ENCODE results near the gene GNMT.
"Not testable (repeated sequence)": the region's sequence is repeated elsewhere in the genome, so short reads cannot be mapped to it uniquely, and the experiment has no call there.

The GNMT gene

GRCh38 chr6:42947950-42948349 is 12.6 kb upstream of the GNMT start:
- no peak overlapping the region for H3K9ac ChIP-seq (ENCODE audit: low read depth, low read length)
- no peaks in the 10 kb centered on the region for H3K9me3 ChIP-seq (ENCODE audit: control insufficient read depth, insufficient read depth, low read length)
- no peaks in the 10 kb centered on the region for H3K4me1 ChIP-seq (ENCODE audit: control insufficient read depth, insufficient read depth, low read length)
- no peak overlapping the region for H3K4me3 ChIP-seq (ENCODE audit: low read depth, low read length)
- H3K27me3 ChIP-seq (ENCODE audit: control insufficient read depth, insufficient read depth, low read length): no peaks in the 10 kb centered on the region
- H3K36me3 ChIP-seq (ENCODE audit: control insufficient read depth, insufficient read depth, low read length): no peaks in the 10 kb centered on the region
- H3K27ac ChIP-seq (ENCODE audit: low read depth, low read length): no peak overlapping the region

DNA sequence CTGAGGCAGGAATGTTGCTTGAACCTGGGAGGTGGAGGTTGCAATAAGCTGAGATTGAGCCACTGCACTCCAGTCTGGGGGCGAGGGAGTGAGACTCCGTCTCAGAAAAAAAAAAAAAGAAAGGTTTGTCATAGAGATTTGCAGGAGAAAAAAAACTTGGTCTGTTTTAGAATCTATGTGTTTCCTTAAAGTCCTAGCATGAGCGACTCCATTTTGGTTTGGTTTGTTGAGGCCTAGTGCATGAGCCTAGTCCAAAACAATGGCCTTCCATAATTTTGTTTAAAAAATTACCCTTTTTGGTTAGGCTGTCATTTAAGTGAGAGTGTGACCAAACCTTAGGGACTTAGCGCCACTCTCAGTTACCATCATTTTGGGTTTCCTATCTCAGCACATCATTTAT is 8.2 kb upstream of the GNMT start:
- Histone ChIP-seq H3K9ac (ENCODE audit: low read depth, low read length) (no peak overlapping the region), H3K27ac (ENCODE audit: low read depth, low read length) (no peak overlapping the region), H3K36me3 (ENCODE audit: control insufficient read depth, insufficient read depth, low read length) (no peaks in the 10 kb centered on the region), H3K4me1 (ENCODE audit: control insufficient read depth, insufficient read depth, low read length) (no peaks in the 10 kb centered on the region), H3K27me3 (ENCODE audit: control insufficient read depth, insufficient read depth, low read length) (no peaks in the 10 kb centered on the region), H3K4me3 (ENCODE audit: low read depth, low read length) (no peak overlapping the region), H3K9me3 (ENCODE audit: control insufficient read depth, insufficient read depth, low read length) (no peaks in the 10 kb centered on the region)

GRCh38 chr6:42954405-42954804 is 6.1 kb upstream of the GNMT start:
- not testable (repeated sequence) for H3K27me3 ChIP-seq (ENCODE audit: control insufficient read depth, insufficient read depth, low read length); H3K4me1 ChIP-seq (ENCODE audit: control insufficient read depth, insufficient read depth, low read length); H3K4me3 ChIP-seq (ENCODE audit: low read depth, low read length); H3K9ac ChIP-seq (ENCODE audit: low read depth, low read length); H3K36me3 ChIP-seq (ENCODE audit: control insufficient read depth, insufficient read depth, low read length); H3K9me3 ChIP-seq (ENCODE audit: control insufficient read depth, insufficient read depth, low read length); H3K27ac ChIP-seq (ENCODE audit: low read depth, low read length)

DNA sequence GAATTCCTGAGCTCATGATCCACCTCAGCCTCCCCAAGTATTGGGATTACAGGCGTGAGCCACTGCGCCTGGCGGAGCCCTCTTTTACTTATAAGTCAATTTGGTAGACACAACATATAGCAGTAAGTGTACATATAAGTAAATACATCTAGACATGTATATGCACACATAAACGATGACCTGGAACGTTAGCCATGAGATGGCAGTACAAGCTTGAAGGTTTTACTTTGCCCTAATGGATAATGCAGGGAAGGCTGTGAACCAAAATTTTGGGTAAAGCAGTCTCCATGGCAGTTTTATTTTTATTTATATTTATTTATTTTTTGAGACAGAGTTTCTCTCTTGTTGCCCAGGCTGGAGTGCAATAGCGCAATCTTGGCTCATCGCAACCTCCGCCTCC is 2.4 kb upstream of the GNMT start:
- no peaks in the 10 kb centered on the region for H3K36me3 ChIP-seq (ENCODE audit: control insufficient read depth, insufficient read depth, low read length)
- no peak overlapping the region for H3K9ac ChIP-seq (ENCODE audit: low read depth, low read length)
- no peaks in the 10 kb centered on the region; the same call in 1 of the 2 replicates for H3K4me1 ChIP-seq (ENCODE audit: control insufficient read depth, insufficient read depth, low read length)
- H3K27me3 ChIP-seq (ENCODE audit: control insufficient read depth, insufficient read depth, low read length): peaks cover 16% of the 10 kb centered on the region
- no peaks in the 10 kb centered on the region for H3K9me3 ChIP-seq (ENCODE audit: control insufficient read depth, insufficient read depth, low read length)
- H3K27ac ChIP-seq (ENCODE audit: low read depth, low read length): no peak overlapping the region
- H3K4me3 ChIP-seq (ENCODE audit: low read depth, low read length): no peak overlapping the region

- Histone ChIP-seq H3K27me3 (ENCODE audit: control insufficient read depth, insufficient read depth, low read length) (peaks cover 16% of the 10 kb centered on the region), H3K36me3 (ENCODE audit: control insufficient read depth, insufficient read depth, low read length) (peaks cover 4% of the 10 kb centered on the region; the same call in 1 of the 2 replicates), H3K9me3 (ENCODE audit: control insufficient read depth, insufficient read depth, low read length) (no peaks in the 10 kb centered on the region), H3K4me3 (ENCODE audit: low read depth, low read length) (peak overlapping the region; percentile 80), H3K27ac (ENCODE audit: low read depth, low read length) (no peak overlapping the region), H3K9ac (ENCODE audit: low read depth, low read length) (peak overlapping the region; percentile 47; the same call in 1 of the 2 replicates), H3K4me1 (ENCODE audit: control insufficient read depth, insufficient read depth, low read length) (peaks cover 4% of the 10 kb centered on the region; the same call in 1 of the 2 replicates)
Measured at GRCh38 chr6:42959917-42960242, 674 bp upstream of the GNMT start.

DNA sequence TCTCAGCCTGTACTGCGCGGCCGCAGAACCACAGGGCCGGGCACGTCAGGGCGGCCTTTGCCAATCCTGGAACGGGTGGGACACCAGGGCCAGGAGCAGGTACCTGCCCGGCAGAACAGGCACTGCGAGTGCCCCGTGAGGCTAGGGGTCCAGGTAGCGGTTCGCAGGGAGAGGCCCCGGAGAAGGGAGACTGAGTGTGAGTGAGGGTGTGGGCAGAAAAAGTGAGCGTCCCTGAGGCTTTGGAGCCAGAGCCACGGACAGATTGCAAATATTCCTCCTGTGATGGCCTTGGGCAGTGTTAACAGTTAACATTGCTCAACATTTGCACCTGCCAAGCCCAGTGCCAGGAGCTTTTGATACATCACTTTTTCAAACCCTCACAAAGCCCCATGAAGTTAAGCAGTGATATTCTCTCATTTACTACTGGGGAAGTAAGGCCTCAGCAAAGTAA is 491 bp downstream of the GNMT start:
- Histone ChIP-seq H3K27me3 (ENCODE audit: control insufficient read depth, insufficient read depth, low read length) (peaks cover 16% of the 10 kb centered on the region), H3K9ac (ENCODE audit: low read depth, low read length) (no peak overlapping the region), H3K9me3 (ENCODE audit: control insufficient read depth, insufficient read depth, low read length) (no peaks in the 10 kb centered on the region), H3K36me3 (ENCODE audit: control insufficient read depth, insufficient read depth, low read length) (peaks cover 4% of the 10 kb centered on the region; the same call in 1 of the 2 replicates), H3K27ac (ENCODE audit: low read depth, low read length) (no peak overlapping the region), H3K4me3 (ENCODE audit: low read depth, low read length) (peak overlapping the region; percentile 80), H3K4me1 (ENCODE audit: control insufficient read depth, insufficient read depth, low read length) (peaks cover 4% of the 10 kb centered on the region; the same call in 1 of the 2 replicates)

DNA sequence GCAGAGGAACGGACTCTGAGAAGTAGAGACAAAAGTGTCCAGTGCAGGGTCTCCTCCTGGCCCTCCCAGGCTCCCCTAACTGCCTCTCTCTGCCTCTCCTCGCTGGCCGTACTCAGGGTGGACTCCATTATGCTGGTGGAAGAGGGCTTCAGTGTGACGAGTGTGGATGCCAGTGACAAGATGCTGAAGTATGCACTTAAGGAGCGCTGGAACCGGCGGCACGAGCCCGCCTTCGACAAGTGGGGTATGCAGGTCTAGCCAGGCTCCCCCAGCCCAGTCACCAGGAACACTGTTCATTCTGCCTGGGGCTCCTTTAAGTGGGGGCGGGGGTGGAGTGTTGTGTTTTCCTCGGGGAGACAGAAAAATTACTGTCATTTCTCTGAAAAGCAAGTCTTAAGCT is 1.5 kb downstream of the GNMT start:
- H3K4me1 ChIP-seq (ENCODE audit: control insufficient read depth, insufficient read depth, low read length): peaks cover 4% of the 10 kb centered on the region; the same call in 1 of the 2 replicates
- H3K9ac ChIP-seq (ENCODE audit: low read depth, low read length): no peak overlapping the region
- H3K27ac ChIP-seq (ENCODE audit: low read depth, low read length): no peak overlapping the region
- no peaks in the 10 kb centered on the region for H3K9me3 ChIP-seq (ENCODE audit: control insufficient read depth, insufficient read depth, low read length)
- H3K36me3 ChIP-seq (ENCODE audit: control insufficient read depth, insufficient read depth, low read length): peaks cover 4% of the 10 kb centered on the region; the same call in 1 of the 2 replicates
- no peak overlapping the region for H3K4me3 ChIP-seq (ENCODE audit: low read depth, low read length)
- peaks cover 16% of the 10 kb centered on the region for H3K27me3 ChIP-seq (ENCODE audit: control insufficient read depth, insufficient read depth, low read length)

- Histone ChIP-seq H3K27ac (ENCODE audit: low read depth, low read length) (no peak overlapping the region), H3K9me3 (ENCODE audit: control insufficient read depth, insufficient read depth, low read length) (no peaks in the 10 kb centered on the region), H3K9ac (ENCODE audit: low read depth, low read length) (no peak overlapping the region), H3K36me3 (ENCODE audit: control insufficient read depth, insufficient read depth, low read length) (peaks cover 4% of the 10 kb centered on the region; the same call in 1 of the 2 replicates), H3K4me1 (ENCODE audit: control insufficient read depth, insufficient read depth, low read length) (peaks cover 4% of the 10 kb centered on the region; the same call in 1 of the 2 replicates), H3K4me3 (ENCODE audit: low read depth, low read length) (no peak overlapping the region), H3K27me3 (ENCODE audit: control insufficient read depth, insufficient read depth, low read length) (peaks cover 16% of the 10 kb centered on the region)
Measured at GRCh38 chr6:42962502-42963178, 2.1 kb downstream of the GNMT start.

- no peak overlapping the region for H3K9ac ChIP-seq (ENCODE audit: low read depth, low read length)
- peaks cover 4% of the 10 kb centered on the region; the same call in 1 of the 2 replicates for H3K36me3 ChIP-seq (ENCODE audit: control insufficient read depth, insufficient read depth, low read length)
- H3K4me3 ChIP-seq (ENCODE audit: low read depth, low read length): no peak overlapping the region
- peaks cover 16% of the 10 kb centered on the region for H3K27me3 ChIP-seq (ENCODE audit: control insufficient read depth, insufficient read depth, low read length)
- no peak overlapping the region for H3K27ac ChIP-seq (ENCODE audit: low read depth, low read length)
- no peaks in the 10 kb centered on the region for H3K9me3 ChIP-seq (ENCODE audit: control insufficient read depth, insufficient read depth, low read length)
- H3K4me1 ChIP-seq (ENCODE audit: control insufficient read depth, insufficient read depth, low read length): peaks cover 4% of the 10 kb centered on the region; the same call in 1 of the 2 replicates
Measured at GRCh38 chr6:42963179-42963854, 2.8 kb downstream of the GNMT start.

GRCh38 chr6:42963855-42964605 is 3.5 kb downstream of the GNMT start:
- Histone ChIP-seq H3K36me3 (ENCODE audit: control insufficient read depth, insufficient read depth, low read length) (peaks cover 4% of the 10 kb centered on the region; the same call in 1 of the 2 replicates), H3K9me3 (ENCODE audit: control insufficient read depth, insufficient read depth, low read length) (no peaks in the 10 kb centered on the region), H3K27me3 (ENCODE audit: control insufficient read depth, insufficient read depth, low read length) (peaks cover 16% of the 10 kb centered on the region), H3K4me3 (ENCODE audit: low read depth, low read length) (no peak overlapping the region), H3K27ac (ENCODE audit: low read depth, low read length) (peak overlapping the region; percentile 40), H3K9ac (ENCODE audit: low read depth, low read length) (no peak overlapping the region), H3K4me1 (ENCODE audit: control insufficient read depth, insufficient read depth, low read length) (peaks cover 4% of the 10 kb centered on the region; the same call in 1 of the 2 replicates)
